Pericardium fibroblast (primary cell): ENCODE measurements around the gene LHFPL3. TPM values are rescaled to one million over a fixed set of nuclear protein-coding genes. Genes with fewer than 3 reads are reported as not detected.

ENCODE experiments used
- total RNA-seq: library from RNA; depleted of rRNA; stranded (reverse); fragments of >200 nt; gene quantifications from 2 replicates; pipeline ENCODE4 v1.2.3, GENCODE V29; 2015

LHFPL3 gene
- not detected in 2 replicates for total RNA-seq

DNA sequence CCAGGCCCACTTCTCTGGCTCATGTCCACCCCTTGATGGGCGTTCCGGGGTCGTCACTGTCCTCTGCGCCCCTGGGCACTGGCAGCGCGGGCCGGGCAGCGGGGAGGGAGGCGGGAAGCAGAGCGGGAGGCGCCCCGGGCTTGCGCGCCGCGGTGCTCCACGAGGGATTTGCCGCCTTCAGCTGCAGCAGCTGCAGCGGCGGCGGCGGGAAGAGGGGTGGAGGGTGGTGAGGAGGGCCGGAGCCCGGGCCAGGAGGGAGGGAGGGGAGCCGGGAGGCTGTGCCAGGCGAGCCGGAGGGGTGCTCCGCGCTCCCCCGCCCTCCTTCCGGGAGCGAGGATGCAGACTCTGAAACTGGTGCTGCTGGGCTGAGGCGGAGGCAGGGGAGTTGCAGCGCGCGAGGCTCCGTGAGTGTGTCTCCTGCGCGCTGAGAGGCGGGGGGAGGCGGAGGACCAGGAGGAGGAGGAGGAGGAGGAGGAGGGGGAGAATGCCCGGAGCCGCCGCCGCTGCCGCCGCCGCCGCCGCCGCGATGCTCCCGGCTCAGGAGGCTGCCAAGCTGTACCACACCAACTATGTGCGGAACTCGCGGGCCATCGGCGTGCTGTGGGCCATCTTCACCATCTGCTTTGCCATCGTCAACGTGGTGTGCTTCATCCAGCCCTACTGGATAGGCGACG, at the start of gene LHFPL3:
LHFPL3 (plus strand) TSS at position 308 of the 674 bp plus-strand sequence.

Other genes with a start within 250 kb of the LHFPL3 start
- 13.4 and 18.2 TPM in 2 replicates for gene ORC5, start 120.6 kb upstream of the LHFPL3 start, total RNA-seq